Parathyroid adenoma (tissue), 2 donors: ENCODE results near the gene RAB24.

Experiments used
- H2AFZ ChIP-seq: fragments of 300-600 bp; sonication (generic); one replicate; pipeline ENCODE4 v1.7.0; 2017; ENCODE audit warnings: antibody characterized with exemption, mild to moderate bottlenecking
- H3K27ac ChIP-seq: fragments of 300-600 bp; sonication (generic); one replicate; pipeline ENCODE4 v1.7.0; 2017
- H3K27me3 ChIP-seq: fragments of 300-600 bp; sonication (generic); one replicate; pipeline ENCODE4 v1.7.0; 2017; ENCODE audit warnings: low read length; ENCODE audit not compliant: control insufficient read depth, insufficient read depth
- H3K36me3 ChIP-seq: fragments of 300-600 bp; sonication (generic); one replicate; pipeline ENCODE4 v1.7.0; 2017; ENCODE audit warnings: low read length; ENCODE audit not compliant: control insufficient read depth, insufficient read depth
- H3K4me1 ChIP-seq: fragments of 300-600 bp; sonication (generic); one replicate; pipeline ENCODE4 v1.7.0; 2017; ENCODE audit warnings: control low read depth
- H3K4me2 ChIP-seq: fragments of 300-600 bp; sonication (generic); one replicate; pipeline ENCODE4 v1.7.0; 2017; ENCODE audit warnings: low read length
- H3K4me3 ChIP-seq: fragments of 300-600 bp; sonication (generic); one replicate; pipeline ENCODE4 v1.7.0; 2017; ENCODE audit warnings: low read depth, low read length
- H3K79me2 ChIP-seq: fragments of 300-600 bp; sonication (generic); one replicate; pipeline ENCODE4 v1.7.0; 2017; ENCODE audit warnings: control low read depth
- H3K9ac ChIP-seq: fragments of 300-600 bp; sonication (generic); one replicate; pipeline ENCODE4 v1.7.0; 2017; ENCODE audit warnings: mild to moderate bottlenecking
- H3K9me3 ChIP-seq: fragments of 300-600 bp; sonication (generic); one replicate; pipeline ENCODE4 v1.7.0; 2017; ENCODE audit warnings: low read length; ENCODE audit not compliant: control insufficient read depth
- CTCF ChIP-seq: fragments of 300-600 bp; sonication (generic); IDR thresholded peaks from one replicate; pipeline ENCODE4 v1.7.0; 2017; ENCODE audit warnings: antibody characterized with exemption, mild to moderate bottlenecking
- donor health status: primary hyperparathyroidism.

The RAB24 gene

DNA sequence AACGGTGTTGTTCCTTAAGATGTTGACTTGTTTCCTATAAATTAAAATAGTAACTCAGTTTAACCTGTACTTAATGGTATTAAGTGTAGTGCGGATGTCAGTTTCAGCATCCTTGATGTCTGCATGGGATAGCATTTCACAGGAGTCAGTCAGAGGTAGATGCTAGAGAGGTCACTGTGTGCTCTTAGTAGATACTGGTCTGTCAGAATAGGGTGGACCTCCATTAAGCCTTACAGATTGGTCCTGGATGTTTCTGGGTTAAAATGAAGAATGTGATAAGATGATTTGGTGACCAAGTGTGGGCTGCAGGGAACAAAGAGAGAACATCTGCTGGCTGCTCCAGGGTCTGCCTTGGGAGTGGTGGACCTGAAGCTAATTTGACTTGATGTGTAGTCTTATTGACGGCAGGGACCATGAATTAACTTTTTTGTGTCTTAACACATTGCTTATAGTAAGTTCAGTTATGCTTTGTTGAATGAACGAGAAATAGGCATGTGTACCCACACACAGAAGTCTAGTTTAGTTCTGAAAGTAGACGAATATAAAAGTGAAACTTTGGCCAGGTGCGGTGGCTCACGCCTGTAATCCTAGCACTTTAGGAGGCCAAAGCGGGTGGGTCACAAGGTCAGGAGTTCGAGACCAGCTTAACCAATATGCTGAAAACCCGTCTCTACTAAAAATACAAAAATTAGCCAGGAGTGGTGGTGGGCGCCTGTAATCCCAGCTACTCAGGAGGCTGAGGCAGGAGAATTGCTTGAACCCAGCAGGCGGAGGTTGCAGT lies 12.5 kb downstream of the RAB24 start:
- Histone ChIP-seq H2AFZ (no peak overlapping the region), H3K79me2 (peaks cover 2% of the 10 kb centered on the region), H3K9me3 (no peaks in the 10 kb centered on the region), H3K9ac (no peak overlapping the region), H3K36me3 (no peaks in the 10 kb centered on the region), H3K4me2 (no peak overlapping the region), H3K27ac (no peak overlapping the region), H3K4me1 (no peaks in the 10 kb centered on the region), H3K27me3 (no peaks in the 10 kb centered on the region), H3K4me3 (no peak overlapping the region)
- TF ChIP-seq CTCF = no peak

GRCh38 chr5:177288191-177288590 lies 15.3 kb downstream of the RAB24 start:
- Histone ChIP-seq H3K9ac (no peak overlapping the region), H3K4me2 (no peak overlapping the region), H3K27me3 (no peaks in the 10 kb centered on the region), H3K9me3 (no peaks in the 10 kb centered on the region), H3K79me2 (peaks cover 2% of the 10 kb centered on the region), H3K4me1 (no peaks in the 10 kb centered on the region), H3K4me3 (no peak overlapping the region), H3K36me3 (no peaks in the 10 kb centered on the region), H3K27ac (no peak overlapping the region), H2AFZ (no peak overlapping the region)
- TF ChIP-seq CTCF = no peak

GRCh38 chr5:177276886-177277285 lies 26.6 kb downstream of the RAB24 start:
- no peak overlapping the region for H3K27ac ChIP-seq
- no peak overlapping the region for H3K4me2 ChIP-seq
- H3K4me1 ChIP-seq = no peaks in the 10 kb centered on the region
- H3K9ac ChIP-seq = no peak overlapping the region
- no peak for TF ChIP-seq CTCF
- no peak overlapping the region for H2AFZ ChIP-seq
- no peaks in the 10 kb centered on the region for H3K36me3 ChIP-seq
- peaks cover 6% of the 10 kb centered on the region for H3K79me2 ChIP-seq
- no peaks in the 10 kb centered on the region for H3K9me3 ChIP-seq
- no peaks in the 10 kb centered on the region for H3K27me3 ChIP-seq
- H3K4me3 ChIP-seq = no peak overlapping the region

DNA sequence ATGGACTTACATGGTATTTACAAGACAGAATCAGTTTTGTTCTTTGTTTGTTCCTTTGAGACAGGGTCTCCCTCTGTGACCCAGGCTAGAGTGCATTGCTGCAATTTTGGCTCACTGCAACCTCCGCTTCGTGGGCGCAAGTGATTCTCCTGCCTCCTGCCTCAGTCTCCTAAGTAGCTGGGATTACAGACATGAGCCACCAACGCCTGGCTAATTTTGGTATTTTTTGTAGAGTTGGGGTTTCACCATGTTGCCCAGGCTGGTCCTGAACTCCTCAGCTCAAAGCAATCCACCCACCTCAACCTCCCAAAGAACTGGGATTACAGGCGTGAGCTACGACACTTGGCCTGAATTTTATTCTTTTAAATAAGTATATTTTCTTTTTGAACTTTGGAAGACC lies 27.6 kb downstream of the RAB24 start:
- TF ChIP-seq CTCF = no peak
- Histone ChIP-seq H3K9ac (no peak overlapping the region), H3K4me2 (no peak overlapping the region), H3K79me2 (peaks cover 9% of the 10 kb centered on the region), H3K9me3 (no peaks in the 10 kb centered on the region), H3K27ac (no peak overlapping the region), H3K27me3 (no peaks in the 10 kb centered on the region), H3K4me3 (no peak overlapping the region), H3K4me1 (no peaks in the 10 kb centered on the region), H2AFZ (no peak overlapping the region), H3K36me3 (no peaks in the 10 kb centered on the region)

DNA sequence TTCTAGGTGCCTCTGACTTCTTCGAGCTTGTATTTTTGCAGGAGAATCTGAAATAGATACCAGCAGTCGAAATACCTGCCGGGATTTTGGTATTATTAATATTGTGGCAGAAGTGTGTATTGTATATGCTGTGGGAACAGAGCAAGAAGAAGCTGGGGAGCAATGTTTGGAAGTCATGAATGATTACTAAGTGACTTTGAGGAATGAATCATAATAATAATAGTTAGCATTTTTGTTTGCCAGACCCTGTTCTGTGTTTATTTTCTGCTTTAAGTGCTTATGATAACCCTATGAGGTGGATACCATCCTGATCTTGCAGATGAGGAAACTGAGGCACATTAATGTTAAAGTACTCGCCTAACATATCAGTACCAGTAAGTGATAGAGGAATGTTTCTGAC lies 32.4 kb downstream of the RAB24 start:
- no peak for TF ChIP-seq CTCF
- H2AFZ ChIP-seq = no peak overlapping the region
- H3K79me2 ChIP-seq = peaks cover 6% of the 10 kb centered on the region
- H3K4me2 ChIP-seq = no peak overlapping the region
- H3K4me3 ChIP-seq = no peak overlapping the region
- H3K9me3 ChIP-seq = no peaks in the 10 kb centered on the region
- no peak overlapping the region for H3K27ac ChIP-seq
- no peaks in the 10 kb centered on the region for H3K27me3 ChIP-seq
- no peak overlapping the region for H3K9ac ChIP-seq
- H3K36me3 ChIP-seq = no peaks in the 10 kb centered on the region
- H3K4me1 ChIP-seq = no peaks in the 10 kb centered on the region
